Measurements from ENCODE around the gene XNDC1N. TPM values are rescaled to one million over a fixed set of nuclear protein-coding genes. Genes with fewer than 3 reads are reported as not detected.

Gene XNDC1N
- total and polyA plus RNA-seq, 2 of the 13 experiments (the other 11 are each of a cell fraction or from before 2014, with no cell fraction given), result 3.4 to 7.5 TPM

DNA sequence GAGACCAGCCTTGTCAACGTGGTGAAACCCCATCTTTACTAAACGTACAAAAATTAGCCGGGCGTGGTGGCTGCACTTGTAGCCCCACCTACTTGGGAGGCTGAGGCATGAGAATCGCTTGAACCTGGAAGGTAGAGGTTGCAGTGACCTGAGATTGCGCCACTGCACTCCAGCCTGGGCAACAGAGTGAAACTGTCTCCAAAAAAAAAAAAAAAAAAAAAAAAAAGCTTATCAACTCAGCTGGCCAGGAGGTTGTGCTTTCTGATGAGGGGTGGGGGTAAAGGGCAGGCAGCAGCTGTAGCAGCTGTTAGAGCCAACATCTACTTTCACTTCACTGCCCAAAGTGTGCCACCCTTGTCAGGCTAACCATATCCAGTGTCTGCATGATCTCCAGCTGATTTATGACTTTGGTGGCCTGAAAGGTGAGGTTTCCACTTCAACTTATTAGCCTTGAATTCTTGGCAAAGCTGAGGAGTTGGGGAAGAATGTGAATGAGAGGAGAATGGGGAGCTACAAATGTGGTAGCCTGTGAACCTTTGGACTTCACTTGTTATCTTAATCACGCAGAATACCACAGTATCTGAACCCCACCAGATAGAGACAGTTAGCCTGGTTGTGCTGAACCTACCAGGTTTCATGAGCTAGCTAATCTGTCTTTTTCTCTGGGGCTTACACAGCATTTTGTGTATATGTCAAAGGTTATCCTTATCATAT is 20.1 kb upstream of the XNDC1N start (continued):
- TF ChIP-seq, protein P1, sequence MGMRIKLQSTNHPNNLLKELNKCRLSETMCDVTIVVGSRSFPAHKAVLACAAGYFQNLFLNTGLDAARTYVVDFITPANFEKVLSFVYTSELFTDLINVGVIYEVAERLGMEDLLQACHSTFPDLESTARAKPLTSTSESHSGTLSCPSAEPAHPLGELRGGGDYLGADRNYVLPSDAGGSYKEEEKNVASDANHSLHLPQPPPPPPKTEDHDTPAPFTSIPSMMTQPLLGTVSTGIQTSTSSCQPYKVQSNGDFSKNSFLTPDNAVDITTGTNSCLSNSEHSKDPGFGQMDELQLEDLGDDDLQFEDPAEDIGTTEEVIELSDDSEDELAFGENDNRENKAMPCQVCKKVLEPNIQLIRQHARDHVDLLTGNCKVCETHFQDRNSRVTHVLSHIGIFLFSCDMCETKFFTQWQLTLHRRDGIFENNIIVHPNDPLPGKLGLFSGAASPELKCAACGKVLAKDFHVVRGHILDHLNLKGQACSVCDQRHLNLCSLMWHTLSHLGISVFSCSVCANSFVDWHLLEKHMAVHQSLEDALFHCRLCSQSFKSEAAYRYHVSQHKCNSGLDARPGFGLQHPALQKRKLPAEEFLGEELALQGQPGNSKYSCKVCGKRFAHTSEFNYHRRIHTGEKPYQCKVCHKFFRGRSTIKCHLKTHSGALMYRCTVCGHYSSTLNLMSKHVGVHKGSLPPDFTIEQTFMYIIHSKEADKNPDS (CRISPR knock-in tag; IDR thresholded peaks at IDR 0.05), result no peak
- TF ChIP-seq NCOA5 (CRISPR knock-in tag; IDR thresholded peaks at IDR 0.05) (no peak), ZNF34 (CRISPR knock-in tag; IDR thresholded peaks at IDR 0.05; ENCODE audit: borderline replicate concordance) (no peak)

DNA sequence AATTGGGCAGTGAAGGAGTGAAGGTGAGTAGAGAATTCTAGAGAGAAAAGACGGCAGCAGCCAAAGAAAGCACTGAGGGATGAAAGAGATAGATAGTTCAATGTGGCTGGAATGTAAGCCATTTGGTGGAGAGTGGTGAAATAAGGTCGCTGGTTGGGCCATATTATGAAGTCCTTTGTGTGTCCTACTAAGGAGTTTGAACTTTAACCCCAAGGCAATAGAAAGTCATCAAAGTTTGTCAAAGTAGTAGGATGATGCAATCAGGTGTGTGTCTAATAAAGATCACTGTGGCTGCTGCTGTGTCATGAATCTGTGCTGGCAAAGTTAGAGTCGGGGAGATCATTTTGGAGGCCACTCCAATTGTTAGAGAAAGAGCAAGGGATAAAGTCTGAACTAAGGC is 19.1 kb upstream of the XNDC1N start:
- in situ Hi-C loops (cut with HindIII; ENCODE audit: extremely low pct_ligation_motif_present, low pct_unique_long_range_greater_than_20kb), result no loop called here
- CTCF ChIA-PET (ENCODE audit: low intra/inter-chr PET ratio, low total read pairs), result no interaction called here
- intact Hi-C loops (cut with micrococcal nuclease; ENCODE audit: unreplicated experiment), result no loop called here
- TF ChIP-seq, protein P2, sequence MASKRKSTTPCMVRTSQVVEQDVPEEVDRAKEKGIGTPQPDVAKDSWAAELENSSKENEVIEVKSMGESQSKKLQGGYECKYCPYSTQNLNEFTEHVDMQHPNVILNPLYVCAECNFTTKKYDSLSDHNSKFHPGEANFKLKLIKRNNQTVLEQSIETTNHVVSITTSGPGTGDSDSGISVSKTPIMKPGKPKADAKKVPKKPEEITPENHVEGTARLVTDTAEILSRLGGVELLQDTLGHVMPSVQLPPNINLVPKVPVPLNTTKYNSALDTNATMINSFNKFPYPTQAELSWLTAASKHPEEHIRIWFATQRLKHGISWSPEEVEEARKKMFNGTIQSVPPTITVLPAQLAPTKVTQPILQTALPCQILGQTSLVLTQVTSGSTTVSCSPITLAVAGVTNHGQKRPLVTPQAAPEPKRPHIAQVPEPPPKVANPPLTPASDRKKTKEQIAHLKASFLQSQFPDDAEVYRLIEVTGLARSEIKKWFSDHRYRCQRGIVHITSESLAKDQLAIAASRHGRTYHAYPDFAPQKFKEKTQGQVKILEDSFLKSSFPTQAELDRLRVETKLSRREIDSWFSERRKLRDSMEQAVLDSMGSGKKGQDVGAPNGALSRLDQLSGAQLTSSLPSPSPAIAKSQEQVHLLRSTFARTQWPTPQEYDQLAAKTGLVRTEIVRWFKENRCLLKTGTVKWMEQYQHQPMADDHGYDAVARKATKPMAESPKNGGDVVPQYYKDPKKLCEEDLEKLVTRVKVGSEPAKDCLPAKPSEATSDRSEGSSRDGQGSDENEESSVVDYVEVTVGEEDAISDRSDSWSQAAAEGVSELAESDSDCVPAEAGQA (IDR thresholded peaks at IDR 0.05; ENCODE audit: low read depth), result 0 out of 2 replicates have a peak, but pooled peaks have one; percentile 22
- TF ChIP-seq, protein P2 (CRISPR knock-in tag; IDR thresholded peaks at IDR 0.05; ENCODE audit: borderline replicate concordance), result no peak
- TF ChIP-seq YEATS4 (CRISPR knock-in tag; IDR thresholded peaks at IDR 0.05; ENCODE audit: borderline replicate concordance) (peak; percentile 54; the same call in 1 of the 2 replicates), SOX5 (CRISPR knock-in tag; IDR thresholded peaks at IDR 0.05; ENCODE audit: borderline replicate concordance) (peak; percentile 91), ATF7 (IDR thresholded peaks at IDR 0.05) (peak; percentile 96), ATF7 (CRISPR knock-in tag; IDR thresholded peaks at IDR 0.05) (no peak; the same call in 1 of the 2 replicates)
- TF ChIP-seq, protein P3, sequence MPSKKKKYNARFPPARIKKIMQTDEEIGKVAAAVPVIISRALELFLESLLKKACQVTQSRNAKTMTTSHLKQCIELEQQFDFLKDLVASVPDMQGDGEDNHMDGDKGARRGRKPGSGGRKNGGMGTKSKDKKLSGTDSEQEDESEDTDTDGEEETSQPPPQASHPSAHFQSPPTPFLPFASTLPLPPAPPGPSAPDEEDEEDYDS (CRISPR knock-in tag; IDR thresholded peaks at IDR 0.05), result peak; percentile 41; the same call in 1 of the 2 replicates
- TF ChIP-seq, protein P4, sequence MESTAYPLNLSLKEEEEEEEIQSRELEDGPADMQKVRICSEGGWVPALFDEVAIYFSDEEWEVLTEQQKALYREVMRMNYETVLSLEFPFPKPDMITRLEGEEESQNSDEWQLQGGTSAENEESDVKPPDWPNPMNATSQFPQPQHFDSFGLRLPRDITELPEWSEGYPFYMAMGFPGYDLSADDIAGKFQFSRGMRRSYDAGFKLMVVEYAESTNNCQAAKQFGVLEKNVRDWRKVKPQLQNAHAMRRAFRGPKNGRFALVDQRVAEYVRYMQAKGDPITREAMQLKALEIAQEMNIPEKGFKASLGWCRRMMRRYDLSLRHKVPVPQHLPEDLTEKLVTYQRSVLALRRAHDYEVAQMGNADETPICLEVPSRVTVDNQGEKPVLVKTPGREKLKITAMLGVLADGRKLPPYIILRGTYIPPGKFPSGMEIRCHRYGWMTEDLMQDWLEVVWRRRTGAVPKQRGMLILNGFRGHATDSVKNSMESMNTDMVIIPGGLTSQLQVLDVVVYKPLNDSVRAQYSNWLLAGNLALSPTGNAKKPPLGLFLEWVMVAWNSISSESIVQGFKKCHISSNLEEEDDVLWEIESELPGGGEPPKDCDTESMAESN (CRISPR knock-in tag; conservative IDR thresholded peaks at IDR 0.05), result no peak

More for the DNA sequence above, 19.1 kb upstream of the XNDC1N start:
- Histone ChIP-seq H3K27me3 (ENCODE audit: control insufficient read depth in 1 of 2, insufficient read depth in 2 of 2, low read length in 2 of 2) (no peaks in the 10 kb centered on the region), H3K9me3 (ENCODE audit: low read length) (no peaks in the 10 kb centered on the region), H3K4me1 (ENCODE audit: insufficient read depth, low read length) (peaks cover 71% of the 10 kb centered on the region), H3K4me3 (replicated peaks in 1 of 3; ENCODE audit: insufficient read depth in 1 of 3, low read depth in 2 of 3, low read length in 3 of 3) (peak overlapping the region in 2 of 3 experiments; percentile 31 to 32; a peak in 2 of 6 replicates), H3K36me3 (replicated peaks in 1 of 2; ENCODE audit: control insufficient read depth in 1 of 2, insufficient read depth in 2 of 2, low read length in 2 of 2) (peaks cover 0 to 2% of the 10 kb centered on the region in 2 experiments; a peak in 2 of 5 replicates), H2AFZ (ENCODE audit: low read length) (no peak overlapping the region), H4K20me1 (ENCODE audit: insufficient read depth, low read length) (no peaks in the 10 kb centered on the region), H3K4me2 (ENCODE audit: low read depth, low read length) (peak overlapping the region; percentile 69), H3K27ac (ENCODE audit: extremely low read length, insufficient read depth, low read length) (peak overlapping the region; percentile 92), H3K9ac (ENCODE audit: insufficient read depth, low read depth, low read length) (peak overlapping the region; percentile 64), H3K79me2 (ENCODE audit: insufficient read depth, low read length) (peaks cover 69% of the 10 kb centered on the region)
- peak; percentile 98 for DNase-seq (ENCODE audit: low spot score)
- peak; percentile 95 for FAIRE-seq
- no TSS peak for BruUV-seq (replicated peaks)
- 0% methylated on average over 3 of the region's 3 CpGs for WGBS (ENCODE audit: low lambda C conversion rate)
- peak; percentile 90 for ATAC-seq
- POLR2A ChIA-PET, result interaction anchor here (1.2 to 4.8 kb wide), 3 partner anchors 9 to 59 kb away, joined by 3 to 34 read pairs (median 6); partner anchors contain the start of genes RNF121 and XNDC1N
